ENCODE data around the gene TMEM131.

TMEM131 gene

GRCh38 chr2:97759727-97760407, 235.9 kb downstream of the TMEM131 start:
- no peak for DNase-seq (ENCODE audit: low read depth)

GRCh38 chr2:97758131-97758705, 237.5 kb downstream of the TMEM131 start:
- DNase-seq (ENCODE audit: low read depth): no peak

- DNase-seq (ENCODE audit: low read depth): no peak
Observed at GRCh38 chr2:97757062-97757461, 238.7 kb downstream of the TMEM131 start.

GRCh38 chr2:97755491-97755890, 240.3 kb downstream of the TMEM131 start:
- DNase-seq (ENCODE audit: low read depth): no peak

GRCh38 chr2:97754690-97755346, 240.9 kb downstream of the TMEM131 start:
- DNase-seq (ENCODE audit: low read depth): no peak

- no peak for DNase-seq (ENCODE audit: low read depth)
Observed at GRCh38 chr2:97752342-97753334, 243.1 kb downstream of the TMEM131 start.

GRCh38 chr2:97751752-97752151, 244.0 kb downstream of the TMEM131 start:
- DNase-seq (ENCODE audit: low read depth): no peak

- no peak for DNase-seq (ENCODE audit: low read depth)
Observed at GRCh38 chr2:97750017-97750416, 245.7 kb downstream of the TMEM131 start.

- DNase-seq (ENCODE audit: low read depth): no peak
Observed at GRCh38 chr2:97749581-97749980, 246.2 kb downstream of the TMEM131 start.

- no peak for DNase-seq (ENCODE audit: low read depth)
Observed at GRCh38 chr2:97747716-97748115, 248.0 kb downstream of the TMEM131 start.

GRCh38 chr2:97747285-97747684, 248.5 kb downstream of the TMEM131 start:
- no peak for DNase-seq (ENCODE audit: low read depth)

GRCh38 chr2:97745474-97746174, 250.1 kb downstream of the TMEM131 start:
- DNase-seq (ENCODE audit: low read depth): no peak

- no peak for DNase-seq (ENCODE audit: low read depth)
Observed at GRCh38 chr2:97743913-97744312, 251.8 kb downstream of the TMEM131 start.

- peak; percentile 20 for DNase-seq (ENCODE audit: low read depth)
Observed at GRCh38 chr2:97742381-97742847, 253.3 kb downstream of the TMEM131 start.

GRCh38 chr2:97741686-97742085, 254.1 kb downstream of the TMEM131 start:
- DNase-seq (ENCODE audit: low read depth): no peak

GRCh38 chr2:97741251-97741650, 254.5 kb downstream of the TMEM131 start:
- no peak for DNase-seq (ENCODE audit: low read depth)

GRCh38 chr2:97740590-97741182, 255.1 kb downstream of the TMEM131 start:
- no peak for DNase-seq (ENCODE audit: low read depth)

GRCh38 chr2:97739893-97740245, 255.9 kb downstream of the TMEM131 start:
- DNase-seq (ENCODE audit: low read depth): no peak

GRCh38 chr2:97739020-97739892, 256.5 kb downstream of the TMEM131 start:
- no peak for DNase-seq (ENCODE audit: low read depth)
